ENCODE data around the gene JAZF1. TPM values are rescaled to one million over a fixed set of nuclear protein-coding genes. Genes with fewer than 3 reads are reported as not detected.

The JAZF1 gene
- total and polyA plus RNA-seq, 9 of the 15 experiments (the other 6 are each of a cell fraction or from before 2014, with no cell fraction given), result 0.04 to 0.64 (median 0.11) TPM; not detected in 3

GRCh38 chr7:28203508-28204240 is 23.1 kb upstream of the JAZF1 start (continued):
- TF ChIP-seq PRDM10 (IDR thresholded peaks at IDR 0.05; ENCODE audit: partially characterized antibody) (no peak), STAT5A (IDR thresholded peaks at IDR 0.05; ENCODE audit: borderline replicate concordance, low read length) (no peak), ARID1B (IDR thresholded peaks at IDR 0.05) (0 out of 2 replicates have a peak, but pooled peaks have one; percentile 10), AFF1 (IDR thresholded peaks at IDR 0.05; ENCODE audit: low read depth in 1 of 2, partially characterized antibody in 2 of 2) (no peak), CBFA2T3 (IDR thresholded peaks at IDR 0.05) (peak; percentile 36; the same call in 1 of the 2 replicates), ZBTB7A (IDR thresholded peaks at IDR 0.05; ENCODE audit: borderline replicate concordance, control insufficient read depth, low read depth, low read length) (no peak), ATF7 (IDR thresholded peaks at IDR 0.05) (no peak), DPF2 (IDR thresholded peaks at IDR 0.05) (no peak)
- TF ChIP-seq, protein P1, sequence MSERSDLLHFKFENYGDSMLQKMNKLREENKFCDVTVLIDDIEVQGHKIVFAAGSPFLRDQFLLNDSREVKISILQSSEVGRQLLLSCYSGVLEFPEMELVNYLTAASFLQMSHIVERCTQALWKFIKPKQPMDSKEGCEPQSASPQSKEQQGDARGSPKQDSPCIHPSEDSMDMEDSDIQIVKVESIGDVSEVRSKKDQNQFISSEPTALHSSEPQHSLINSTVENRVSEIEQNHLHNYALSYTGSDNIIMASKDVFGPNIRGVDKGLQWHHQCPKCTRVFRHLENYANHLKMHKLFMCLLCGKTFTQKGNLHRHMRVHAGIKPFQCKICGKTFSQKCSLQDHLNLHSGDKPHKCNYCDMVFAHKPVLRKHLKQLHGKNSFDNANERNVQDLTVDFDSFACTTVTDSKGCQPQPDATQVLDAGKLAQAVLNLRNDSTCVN (CRISPR knock-in tag; IDR thresholded peaks at IDR 0.05), result no peak
- TF ChIP-seq, protein P2, sequence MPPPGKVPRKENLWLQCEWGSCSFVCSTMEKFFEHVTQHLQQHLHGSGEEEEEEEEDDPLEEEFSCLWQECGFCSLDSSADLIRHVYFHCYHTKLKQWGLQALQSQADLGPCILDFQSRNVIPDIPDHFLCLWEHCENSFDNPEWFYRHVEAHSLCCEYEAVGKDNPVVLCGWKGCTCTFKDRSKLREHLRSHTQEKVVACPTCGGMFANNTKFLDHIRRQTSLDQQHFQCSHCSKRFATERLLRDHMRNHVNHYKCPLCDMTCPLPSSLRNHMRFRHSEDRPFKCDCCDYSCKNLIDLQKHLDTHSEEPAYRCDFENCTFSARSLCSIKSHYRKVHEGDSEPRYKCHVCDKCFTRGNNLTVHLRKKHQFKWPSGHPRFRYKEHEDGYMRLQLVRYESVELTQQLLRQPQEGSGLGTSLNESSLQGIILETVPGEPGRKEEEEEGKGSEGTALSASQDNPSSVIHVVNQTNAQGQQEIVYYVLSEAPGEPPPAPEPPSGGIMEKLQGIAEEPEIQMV (tag; conservative IDR thresholded peaks at IDR 0.05; ENCODE audit: low read depth), result no peak
- TF ChIP-seq, protein P3, sequence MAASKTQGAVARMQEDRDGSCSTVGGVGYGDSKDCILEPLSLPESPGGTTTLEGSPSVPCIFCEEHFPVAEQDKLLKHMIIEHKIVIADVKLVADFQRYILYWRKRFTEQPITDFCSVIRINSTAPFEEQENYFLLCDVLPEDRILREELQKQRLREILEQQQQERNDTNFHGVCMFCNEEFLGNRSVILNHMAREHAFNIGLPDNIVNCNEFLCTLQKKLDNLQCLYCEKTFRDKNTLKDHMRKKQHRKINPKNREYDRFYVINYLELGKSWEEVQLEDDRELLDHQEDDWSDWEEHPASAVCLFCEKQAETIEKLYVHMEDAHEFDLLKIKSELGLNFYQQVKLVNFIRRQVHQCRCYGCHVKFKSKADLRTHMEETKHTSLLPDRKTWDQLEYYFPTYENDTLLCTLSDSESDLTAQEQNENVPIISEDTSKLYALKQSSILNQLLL (CRISPR knock-in tag; IDR thresholded peaks at IDR 0.05; ENCODE audit: borderline replicate concordance), result no peak

All from K562 (cell line).